IPS DF 6.9 (cell line): Measurements from ENCODE around the gene RINL.

Experiments used
- DNase-seq: peaks from one replicate; pipeline ENCODE4 v3.0.0-alpha.2; 2013; ENCODE audit warnings: low read depth, low spot score
- H3K27ac ChIP-seq: one replicate; pipeline ENCODE4 v1.5.1; 2013; ENCODE audit warnings: low read length, control low read depth
- H3K27me3 ChIP-seq: 2 replicates; pipeline ENCODE4 v1.6.1; 2013; ENCODE audit warnings: mild to moderate bottlenecking, low read length; ENCODE audit not compliant: control insufficient read depth, insufficient read depth
- H3K36me3 ChIP-seq: 2 replicates; pipeline ENCODE4 v1.6.1; 2013; ENCODE audit warnings: low read length; ENCODE audit not compliant: control insufficient read depth, insufficient read depth
- H3K4me1 ChIP-seq: 2 replicates; pipeline ENCODE4 v1.6.1; 2013; ENCODE audit warnings: low read length; ENCODE audit not compliant: control insufficient read depth, insufficient read depth
- H3K4me3 ChIP-seq: 2 replicates; pipeline ENCODE4 v1.5.1; 2013; ENCODE audit warnings: mild to moderate bottlenecking, low read length
- H3K9me3 ChIP-seq: 2 replicates; pipeline ENCODE4 v1.6.1; 2013; ENCODE audit warnings: low read length, inconsistent platforms; ENCODE audit not compliant: control insufficient read depth, insufficient read depth
- WGBS: extraction: QIAGEN DNeasy Blood & Tissue Kit; methylation state at CpG from one replicate; pipeline ENCODE4 v1.1.7; 2013; ENCODE audit warnings: mixed read lengths, missing lambda C conversion rate; ENCODE audit not compliant: insufficient read length, insufficient coverage; 5-methylcytosine and 5-hydroxymethylcytosine counted together

RINL gene

DNA sequence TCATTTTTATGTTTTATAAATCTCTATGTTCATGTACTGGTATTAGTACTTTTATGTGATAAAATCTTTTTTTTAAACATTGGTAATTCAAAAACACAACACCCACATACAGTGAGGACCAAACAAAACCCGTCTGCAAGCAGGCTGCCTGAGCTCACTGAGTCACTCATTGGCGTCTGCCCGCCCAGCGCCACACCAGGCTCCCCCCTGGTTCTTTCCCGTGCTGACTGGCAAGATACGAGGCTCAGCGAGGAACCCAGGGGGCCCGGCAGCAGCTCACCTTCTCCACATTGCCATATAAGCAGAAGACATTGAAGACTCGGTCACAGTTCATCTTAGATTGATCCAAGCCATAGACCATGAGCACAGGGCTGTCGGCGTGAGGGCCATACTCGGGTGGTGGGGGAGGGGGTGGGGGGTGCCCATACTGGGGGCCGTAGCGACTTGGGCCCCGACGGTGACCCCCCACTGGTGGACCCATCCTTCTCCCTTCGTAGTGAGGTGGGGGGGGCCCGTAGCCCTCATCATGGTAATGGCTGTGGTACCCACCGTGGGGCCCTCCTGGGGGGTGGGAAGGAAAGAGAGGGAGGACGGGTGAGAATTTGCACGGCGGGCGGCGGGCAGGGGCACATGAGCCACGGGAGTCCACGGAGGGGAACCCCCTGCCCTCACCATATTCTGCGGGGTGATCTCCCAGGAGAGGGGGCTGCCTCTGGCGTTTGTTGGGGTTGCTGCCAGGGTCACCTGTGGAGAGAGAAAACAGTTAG, 38.1 kb downstream of the RINL start:
- Histone ChIP-seq H3K4me1 (no peaks in the 10 kb centered on the region), H3K27me3 (no peaks in the 10 kb centered on the region), H3K36me3 (peaks cover 82% of the 10 kb centered on the region), H3K27ac (no peak overlapping the region), H3K9me3 (no peaks in the 10 kb centered on the region), H3K4me3 (no peak overlapping the region)
- WGBS = no CpG with 5 or more reads among the region's 28 CpGs
- DNase-seq = no peak

- Histone ChIP-seq H3K4me1 (no peaks in the 10 kb centered on the region), H3K9me3 (no peaks in the 10 kb centered on the region), H3K27ac (no peak overlapping the region), H3K27me3 (no peaks in the 10 kb centered on the region), H3K36me3 (peaks cover 75% of the 10 kb centered on the region), H3K4me3 (no peak overlapping the region)
- no peak for DNase-seq
- WGBS = no CpG with 5 or more reads among the region's 12 CpGs
These were observed 38.9 kb downstream of the RINL start for GRCh38 chr19:38838986-38839761.

- H3K9me3 ChIP-seq = no peaks in the 10 kb centered on the region
- H3K4me1 ChIP-seq = no peaks in the 10 kb centered on the region
- H3K36me3 ChIP-seq = peaks cover 67% of the 10 kb centered on the region
- WGBS = no CpG with 5 or more reads among the region's 19 CpGs
- no peak overlapping the region for H3K4me3 ChIP-seq
- no peak overlapping the region for H3K27ac ChIP-seq
- H3K27me3 ChIP-seq = no peaks in the 10 kb centered on the region
- DNase-seq = no peak
These were observed 39.7 kb downstream of the RINL start for GRCh38 chr19:38838208-38838985.

DNA sequence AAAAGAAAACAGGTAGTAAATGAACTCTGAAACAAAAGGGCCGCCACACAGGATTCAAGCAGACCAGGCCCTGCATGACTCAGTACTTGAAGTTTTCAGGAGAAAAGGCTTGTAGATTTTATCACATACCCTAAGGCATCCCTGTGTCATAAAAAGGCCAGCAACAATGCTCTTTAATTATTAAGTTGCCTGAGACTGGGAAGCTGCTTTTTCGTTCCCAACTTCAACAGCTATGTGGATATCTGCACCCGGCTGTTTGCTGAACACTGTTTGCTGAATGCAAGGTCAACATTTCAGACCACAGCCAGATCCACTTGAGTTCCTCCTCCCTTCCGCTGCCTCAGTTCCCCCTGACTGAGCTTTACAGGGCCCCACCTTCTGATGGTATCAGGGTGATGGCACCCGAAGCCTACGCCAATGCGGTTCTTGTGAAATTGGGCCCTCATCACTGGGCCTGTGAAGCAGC, 40.4 kb downstream of the RINL start:
- Histone ChIP-seq H3K4me3 (no peak overlapping the region), H3K9me3 (no peaks in the 10 kb centered on the region), H3K27ac (no peak overlapping the region), H3K27me3 (no peaks in the 10 kb centered on the region), H3K36me3 (peaks cover 60% of the 10 kb centered on the region), H3K4me1 (no peaks in the 10 kb centered on the region)
- DNase-seq = no peak
- WGBS = no CpG with 5 or more reads among the region's 7 CpGs

- peaks cover 57% of the 10 kb centered on the region for H3K36me3 ChIP-seq
- no peak overlapping the region for H3K4me3 ChIP-seq
- H3K9me3 ChIP-seq = no peaks in the 10 kb centered on the region
- no peaks in the 10 kb centered on the region for H3K27me3 ChIP-seq
- no CpG with 5 or more reads among the region's 6 CpGs for WGBS
- no peaks in the 10 kb centered on the region for H3K4me1 ChIP-seq
- DNase-seq = no peak
- H3K27ac ChIP-seq = no peak overlapping the region
These were observed 41.0 kb downstream of the RINL start for GRCh38 chr19:38836983-38837626.

- H3K27ac ChIP-seq = no peak overlapping the region
- H3K36me3 ChIP-seq = peaks cover 52% of the 10 kb centered on the region
- DNase-seq = no peak
- no peaks in the 10 kb centered on the region for H3K9me3 ChIP-seq
- no peaks in the 10 kb centered on the region for H3K4me1 ChIP-seq
- H3K27me3 ChIP-seq = no peaks in the 10 kb centered on the region
- no peak overlapping the region for H3K4me3 ChIP-seq
- no CpG with 5 or more reads among the region's 8 CpGs for WGBS
These were observed 41.7 kb downstream of the RINL start for GRCh38 chr19:38836159-38836982.

GRCh38 chr19:38834590-38834989, 43.5 kb downstream of the RINL start:
- no CpG with 5 or more reads among the region's 6 CpGs for whole genome bisulfite sequencing
- H3K27ac ChIP-seq = no peak overlapping the region

DNA sequence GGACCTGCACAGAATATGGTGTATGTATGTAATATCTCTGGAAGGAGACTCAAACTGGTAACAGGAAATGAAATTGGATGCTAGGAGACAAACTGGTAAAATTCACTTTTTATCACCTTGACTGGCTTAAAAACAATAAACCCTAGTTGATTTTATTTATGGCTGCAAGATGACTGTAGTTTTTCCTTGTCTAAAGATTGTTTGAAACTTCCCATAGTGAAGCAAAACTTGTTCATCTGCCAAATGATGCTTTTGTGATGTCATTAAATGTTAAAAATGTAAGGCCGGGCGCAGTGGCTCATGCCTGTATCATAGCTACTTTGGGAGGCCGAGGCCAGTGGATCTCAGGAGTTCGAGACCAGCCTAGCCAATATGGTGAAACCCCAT, 44.0 kb downstream of the RINL start:
- Histone ChIP-seq H3K27ac (no peak overlapping the region), H3K4me1 (peaks cover 1% of the 10 kb centered on the region; the same call in 1 of the 2 replicates), H3K36me3 (peaks cover 32% of the 10 kb centered on the region), H3K9me3 (no peaks in the 10 kb centered on the region), H3K27me3 (no peaks in the 10 kb centered on the region), H3K4me3 (no peak overlapping the region)
- no peak for DNase-seq
- no CpG with 5 or more reads among the region's 4 CpGs for WGBS

More at GRCh38 chr19:38834590-38834989, 43.5 kb downstream of the RINL start:
- Histone ChIP-seq H3K4me3 (no peak overlapping the region), H3K9me3 (no peaks in the 10 kb centered on the region), H3K36me3 (peaks cover 36% of the 10 kb centered on the region), H3K27me3 (no peaks in the 10 kb centered on the region), H3K4me1 (peaks cover 1% of the 10 kb centered on the region; the same call in 1 of the 2 replicates)
- no peak for DNase-seq

DNA sequence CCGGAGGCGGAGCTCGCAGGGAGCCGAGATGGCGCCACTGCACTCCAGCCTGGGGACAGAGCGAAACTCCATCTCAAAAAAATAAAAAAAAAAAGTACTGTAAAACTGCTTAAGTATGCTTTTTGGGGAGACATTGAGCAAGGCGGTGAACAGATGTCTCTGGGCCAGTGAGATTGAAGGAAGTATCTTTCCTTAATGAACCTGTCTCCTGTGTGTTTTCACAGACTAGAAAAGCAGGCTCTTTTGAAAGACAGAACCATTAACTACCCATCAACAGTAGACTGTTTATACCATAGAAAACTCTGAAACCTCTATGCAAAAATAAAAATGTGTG, 45.0 kb downstream of the RINL start:
- no peak for DNase-seq
- no CpG with 5 or more reads among the region's 7 CpGs for WGBS
- Histone ChIP-seq H3K36me3 (peaks cover 21% of the 10 kb centered on the region), H3K4me1 (peaks cover 1% of the 10 kb centered on the region; the same call in 1 of the 2 replicates), H3K27ac (no peak overlapping the region), H3K9me3 (no peaks in the 10 kb centered on the region), H3K27me3 (no peaks in the 10 kb centered on the region), H3K4me3 (no peak overlapping the region)
